Suprapubic skin (tissue), 3 donors: ENCODE data around the gene TFE3.

Source experiments
- CTCF ChIP-seq, 2 donors: fragments of 200-600 bp in 1 of 2; fragments of 450-650 bp in 1 of 2; sonication (generic) in 1 of 2; IDR thresholded peaks; one replicate each; pipeline ENCODE4 v1.5.1; 2016 to 2019; ENCODE audit warnings: antibody characterized with exemption in 2 of 2, mild to moderate bottlenecking in 1 of 2, moderate library complexity in 1 of 2
- POLR2AphosphoS5 ChIP-seq, 3 donors: sonication (generic); formaldehyde crosslinking; IDR thresholded peaks; one replicate each; pipeline ENCODE4 v1.6.1; 2017; ENCODE audit warnings: antibody characterized with exemption in 3 of 3

DNA sequence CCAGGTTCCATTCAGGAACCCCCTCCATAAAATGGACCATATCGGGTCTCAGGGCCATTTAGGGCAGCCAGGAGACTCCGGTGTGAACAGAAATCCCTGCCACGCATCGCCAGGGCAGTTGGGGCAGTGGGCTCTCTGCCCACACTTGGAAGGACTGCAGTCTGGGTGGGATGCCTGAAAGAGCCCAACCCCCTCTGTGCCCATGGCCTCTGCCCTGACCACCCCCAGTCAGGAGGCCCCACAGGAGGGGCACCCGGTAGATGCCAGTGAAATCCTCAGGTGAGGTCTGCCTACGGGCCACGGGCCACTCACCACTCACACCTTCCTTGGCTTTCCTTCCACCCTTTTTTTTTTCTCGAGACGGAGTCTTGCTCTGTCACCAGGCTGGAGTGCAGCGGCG, 25.9 kb upstream of the TFE3 start:
- TF ChIP-seq CTCF (IDR thresholded peaks at IDR 0.05): no peak
- TF ChIP-seq POLR2AphosphoS5 (IDR thresholded peaks at IDR 0.05): no peak
